NCI-H1105 (cell line): Measurements from ENCODE around the gene KDM4B.
A peak's percentile ranks its signal among the peaks of the same experiment; 100 is the strongest.

Experiments used
- DNase-seq: peaks from one replicate; lab custom pipeline; 2025; lab: John Stamatoyannopoulos, UW

KDM4B gene

GRCh38 chr19:4984438-4984990, 15.6 kb downstream of the KDM4B start:
- DNase-seq: peak; percentile 67

- DNase-seq: no peak
These were observed 16.7 kb downstream of the KDM4B start for GRCh38 chr19:4985551-4985991.

GRCh38 chr19:4986056-4986455, 17.1 kb downstream of the KDM4B start:
- no peak for DNase-seq

- DNase-seq: no peak
These were observed 17.6 kb downstream of the KDM4B start for GRCh38 chr19:4986471-4986891.

- no peak for DNase-seq
These were observed 18.3 kb downstream of the KDM4B start for GRCh38 chr19:4987256-4987655.

- DNase-seq: no peak
These were observed 18.9 kb downstream of the KDM4B start for GRCh38 chr19:4987692-4988370.

GRCh38 chr19:4988770-4989251, 19.9 kb downstream of the KDM4B start:
- DNase-seq: no peak

GRCh38 chr19:4990306-4990705, 21.4 kb downstream of the KDM4B start:
- DNase-seq: no peak

GRCh38 chr19:4991538-4991937, 22.6 kb downstream of the KDM4B start:
- DNase-seq: no peak

- DNase-seq: no peak
These were observed 23.2 kb downstream of the KDM4B start for GRCh38 chr19:4991996-4992698.

- no peak for DNase-seq
These were observed 24.8 kb downstream of the KDM4B start for GRCh38 chr19:4993683-4994082.

- DNase-seq: no peak
These were observed 27.8 kb downstream of the KDM4B start for GRCh38 chr19:4996701-4997100.

GRCh38 chr19:4997297-4997696, 28.4 kb downstream of the KDM4B start:
- DNase-seq: no peak

- DNase-seq: no peak
These were observed 31.3 kb downstream of the KDM4B start for GRCh38 chr19:5000120-5000611.

GRCh38 chr19:5001615-5002014, 32.7 kb downstream of the KDM4B start:
- no peak for DNase-seq

- no peak for DNase-seq
These were observed 33.2 kb downstream of the KDM4B start for GRCh38 chr19:5002143-5002542.

GRCh38 chr19:5003781-5004180, 34.9 kb downstream of the KDM4B start:
- no peak for DNase-seq

GRCh38 chr19:5005096-5005495, 36.2 kb downstream of the KDM4B start:
- DNase-seq: no peak

GRCh38 chr19:5006201-5006600, 37.3 kb downstream of the KDM4B start:
- no peak for DNase-seq

- no peak for DNase-seq
These were observed 37.9 kb downstream of the KDM4B start for GRCh38 chr19:5006821-5007220.

GRCh38 chr19:5011476-5012238, 42.7 kb downstream of the KDM4B start:
- DNase-seq: no peak
